ENCODE measurements around the gene PSMD1.

Gene PSMD1

GRCh38 chr2:231210782-231211181 lies 154.1 kb downstream of the PSMD1 start:
- no peak for TF ChIP-seq EZH2phosphoT487 (conservative IDR thresholded peaks at IDR 0.05; ENCODE audit: low read length)
- TF ChIP-seq, protein P1, sequence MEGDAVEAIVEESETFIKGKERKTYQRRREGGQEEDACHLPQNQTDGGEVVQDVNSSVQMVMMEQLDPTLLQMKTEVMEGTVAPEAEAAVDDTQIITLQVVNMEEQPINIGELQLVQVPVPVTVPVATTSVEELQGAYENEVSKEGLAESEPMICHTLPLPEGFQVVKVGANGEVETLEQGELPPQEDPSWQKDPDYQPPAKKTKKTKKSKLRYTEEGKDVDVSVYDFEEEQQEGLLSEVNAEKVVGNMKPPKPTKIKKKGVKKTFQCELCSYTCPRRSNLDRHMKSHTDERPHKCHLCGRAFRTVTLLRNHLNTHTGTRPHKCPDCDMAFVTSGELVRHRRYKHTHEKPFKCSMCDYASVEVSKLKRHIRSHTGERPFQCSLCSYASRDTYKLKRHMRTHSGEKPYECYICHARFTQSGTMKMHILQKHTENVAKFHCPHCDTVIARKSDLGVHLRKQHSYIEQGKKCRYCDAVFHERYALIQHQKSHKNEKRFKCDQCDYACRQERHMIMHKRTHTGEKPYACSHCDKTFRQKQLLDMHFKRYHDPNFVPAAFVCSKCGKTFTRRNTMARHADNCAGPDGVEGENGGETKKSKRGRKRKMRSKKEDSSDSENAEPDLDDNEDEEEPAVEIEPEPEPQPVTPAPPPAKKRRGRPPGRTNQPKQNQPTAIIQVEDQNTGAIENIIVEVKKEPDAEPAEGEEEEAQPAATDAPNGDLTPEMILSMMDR (IDR thresholded peaks at IDR 0.05; ENCODE audit: insufficient read depth, low read length, poor library complexity, severe bottlenecking): no peak
- H3K79me2 ChIP-seq (ENCODE audit: insufficient read depth, low read length): no peaks in the 10 kb centered on the region
- no peaks in the 10 kb centered on the region for H4K20me1 ChIP-seq (ENCODE audit: low read depth, low read length)
- no peak overlapping the region for H3K9ac ChIP-seq (ENCODE audit: low read length)
- H3F3A ChIP-seq (ENCODE audit: insufficient read depth): 0 out of 2 replicates have a peak, but pooled peaks cover 4% of the 10 kb centered on the region
- no peaks in the 10 kb centered on the region for H3K9me3 ChIP-seq (ENCODE audit: insufficient read depth, low read length)
- no peak overlapping the region for H3K27ac ChIP-seq (ENCODE audit: low read depth, low read length)
- H3K4me2 ChIP-seq (ENCODE audit: low read depth, low read length, poor library complexity, severe bottlenecking): no peak overlapping the region
- no peak overlapping the region for H2AFZ ChIP-seq (ENCODE audit: low read depth, low read length, severe bottlenecking)
- no peak overlapping the region for H3K4me3 ChIP-seq (ENCODE audit: insufficient read depth, low read length, poor library complexity, severe bottlenecking)
- no peaks in the 10 kb centered on the region for H3K27me3 ChIP-seq (ENCODE audit: low read length)
- no peaks in the 10 kb centered on the region for H3K9me2 ChIP-seq (replicated peaks; ENCODE audit: insufficient read depth, low read length)
- no peaks in the 10 kb centered on the region for H3K36me3 ChIP-seq (ENCODE audit: low read length)

- Histone ChIP-seq H3F3A (ENCODE audit: insufficient read depth) (0 out of 2 replicates have a peak, but pooled peaks cover 4% of the 10 kb centered on the region), H3K27me3 (ENCODE audit: low read length) (no peaks in the 10 kb centered on the region), H3K27ac (ENCODE audit: low read depth, low read length) (no peak overlapping the region), H3K4me2 (ENCODE audit: low read depth, low read length, poor library complexity, severe bottlenecking) (no peak overlapping the region), H3K9me2 (replicated peaks; ENCODE audit: insufficient read depth, low read length) (no peaks in the 10 kb centered on the region), H3K9ac (ENCODE audit: low read length) (no peak overlapping the region), H3K9me3 (ENCODE audit: insufficient read depth, low read length) (no peaks in the 10 kb centered on the region), H4K20me1 (ENCODE audit: low read depth, low read length) (no peaks in the 10 kb centered on the region), H3K4me3 (ENCODE audit: insufficient read depth, low read length, poor library complexity, severe bottlenecking) (no peak overlapping the region), H3K79me2 (ENCODE audit: insufficient read depth, low read length) (no peaks in the 10 kb centered on the region), H3K36me3 (ENCODE audit: low read length) (no peaks in the 10 kb centered on the region), H2AFZ (ENCODE audit: low read depth, low read length, severe bottlenecking) (no peak overlapping the region)
- TF ChIP-seq EZH2phosphoT487 (conservative IDR thresholded peaks at IDR 0.05; ENCODE audit: low read length): no peak
- TF ChIP-seq, protein P1 (IDR thresholded peaks at IDR 0.05; ENCODE audit: insufficient read depth, low read length, poor library complexity, severe bottlenecking): no peak
Measured at GRCh38 chr2:231211486-231211885, 154.8 kb downstream of the PSMD1 start.

GRCh38 chr2:231212329-231212845 lies 155.7 kb downstream of the PSMD1 start:
- no peak for TF ChIP-seq EZH2phosphoT487 (conservative IDR thresholded peaks at IDR 0.05; ENCODE audit: low read length)
- TF ChIP-seq, protein P1 (IDR thresholded peaks at IDR 0.05; ENCODE audit: insufficient read depth, low read length, poor library complexity, severe bottlenecking): no peak
- Histone ChIP-seq H4K20me1 (ENCODE audit: low read depth, low read length) (no peaks in the 10 kb centered on the region), H2AFZ (ENCODE audit: low read depth, low read length, severe bottlenecking) (no peak overlapping the region), H3K27ac (ENCODE audit: low read depth, low read length) (no peak overlapping the region), H3K27me3 (ENCODE audit: low read length) (no peaks in the 10 kb centered on the region), H3K79me2 (ENCODE audit: insufficient read depth, low read length) (no peaks in the 10 kb centered on the region), H3K9me2 (replicated peaks; ENCODE audit: insufficient read depth, low read length) (no peaks in the 10 kb centered on the region), H3K9me3 (ENCODE audit: insufficient read depth, low read length) (no peaks in the 10 kb centered on the region), H3K4me3 (ENCODE audit: insufficient read depth, low read length, poor library complexity, severe bottlenecking) (no peak overlapping the region), H3F3A (ENCODE audit: insufficient read depth) (no peaks in the 10 kb centered on the region), H3K9ac (ENCODE audit: low read length) (no peak overlapping the region), H3K36me3 (ENCODE audit: low read length) (peaks cover 3% of the 10 kb centered on the region; the same call in 1 of the 2 replicates), H3K4me2 (ENCODE audit: low read depth, low read length, poor library complexity, severe bottlenecking) (no peak overlapping the region)
